Activated T-helper 1 cell treated with anti-CD3 and anti-CD28 coated beads, Interleukin-12 subunit alpha, Interleukin-12 subunit beta, Interleukin-2, Interleukin-4 antibody, amounts not matched to agents 30 ng/mL and 10 ng/mL and 1 ng/mL, durations not matched to agents 14 hours and 24 hours and 36 hours (primary cell): ENCODE data around the gene CNTN6. TPM values are rescaled to one million over a fixed set of nuclear protein-coding genes. Genes with fewer than 3 reads are reported as not detected.
"Not testable (repeated sequence)": the region's sequence is repeated elsewhere in the genome, so short reads cannot be mapped to it uniquely, and the experiment has no call there.

Experiments used
- DNase-seq: peaks from one replicate; pipeline ENCODE4 v3.0.0; 2021; ENCODE audit warnings: low spot score
- H3K27ac Mint-ChIP-seq: one replicate; pipeline ENCODE4 v1.8.0; 2021; ENCODE audit warnings: mild to moderate bottlenecking, mixed read lengths
- H3K27me3 Mint-ChIP-seq: one replicate; pipeline ENCODE4 v1.8.0; 2022; ENCODE audit warnings: mild to moderate bottlenecking, moderate library complexity, mixed read lengths; ENCODE audit not compliant: insufficient read depth
- H3K36me3 Mint-ChIP-seq: one replicate; pipeline ENCODE4 v1.8.0; 2021; ENCODE audit warnings: low read depth, mixed read lengths
- H3K4me1 Mint-ChIP-seq: one replicate; pipeline ENCODE4 v1.8.0; 2021; ENCODE audit warnings: low read depth, mixed read lengths
- H3K4me3 Mint-ChIP-seq: one replicate; pipeline ENCODE4 v1.8.0; 2021; ENCODE audit warnings: mild to moderate bottlenecking, moderate library complexity, mixed read lengths
- H3K9me3 Mint-ChIP-seq: one replicate; pipeline ENCODE4 v1.8.0; 2021; ENCODE audit warnings: mixed read lengths
- intact Hi-C: fragments of 100-400 bp; cut with micrococcal nuclease; formaldehyde crosslinking; loops from one replicate; pipeline ENCODE4 v1.15.1; 2024
- total RNA-seq: library from RNA; stranded (reverse); gene quantifications from 2 replicates; pipeline ENCODE4 v1.2.3, GENCODE V29; 2022

The CNTN6 gene
- total RNA-seq, 1 donor from 2014 or later, result not detected

DNA sequence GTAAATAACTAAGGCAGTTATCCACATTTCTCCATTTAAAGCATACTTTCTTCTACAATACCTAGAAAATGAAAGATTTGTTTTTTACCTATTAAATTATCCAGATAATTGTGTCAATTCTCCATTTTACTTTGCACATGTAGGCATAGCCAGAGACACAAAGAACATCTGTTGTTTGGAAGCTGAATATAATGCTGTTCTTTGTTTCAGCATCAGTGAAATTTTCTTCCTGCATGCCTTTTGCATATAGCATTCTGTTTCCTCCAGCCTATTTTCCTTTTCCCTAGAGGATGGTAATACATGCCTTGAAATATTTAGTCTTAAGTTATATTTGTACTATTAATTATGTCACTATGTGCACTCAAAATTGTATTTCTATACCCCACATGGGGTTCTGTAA is 233.7 kb downstream of the CNTN6 start:
- Mint-ChIP-seq H3K4me1 (no peaks in the 10 kb centered on the region), H3K36me3 (no peaks in the 10 kb centered on the region), H3K4me3 (no peak overlapping the region), H3K9me3 (peaks cover 6% of the 10 kb centered on the region), H3K27me3 (no peaks in the 10 kb centered on the region), H3K27ac (no peak overlapping the region)
- no peak for DNase-seq
- intact Hi-C loops, result no loop called here

DNA sequence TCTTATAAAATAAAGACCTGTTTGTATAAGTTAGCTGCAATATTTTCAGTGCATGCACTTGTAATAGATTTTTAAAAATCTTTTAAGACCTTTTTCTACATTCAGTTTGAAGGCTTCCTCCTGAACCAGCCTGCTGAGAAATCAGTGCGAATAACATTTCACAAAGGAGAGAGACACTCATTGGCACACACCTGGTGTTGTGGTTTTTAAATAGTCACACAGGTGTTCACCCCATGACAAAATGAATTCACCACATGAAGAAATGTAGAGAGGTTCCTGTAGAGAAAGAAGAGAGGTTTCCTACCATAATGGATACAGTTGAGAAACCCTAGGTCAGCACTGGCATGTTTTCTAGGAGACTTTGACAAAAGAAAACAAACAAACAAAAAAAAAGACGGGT is 237.3 kb downstream of the CNTN6 start:
- no peaks in the 10 kb centered on the region for H3K36me3 Mint-ChIP-seq
- H3K9me3 Mint-ChIP-seq, result peaks cover 8% of the 10 kb centered on the region
- no peak overlapping the region for H3K27ac Mint-ChIP-seq
- no peak for DNase-seq
- intact Hi-C loops, result no loop called here
- no peaks in the 10 kb centered on the region for H3K27me3 Mint-ChIP-seq
- H3K4me1 Mint-ChIP-seq, result no peaks in the 10 kb centered on the region
- H3K4me3 Mint-ChIP-seq, result no peak overlapping the region

DNA sequence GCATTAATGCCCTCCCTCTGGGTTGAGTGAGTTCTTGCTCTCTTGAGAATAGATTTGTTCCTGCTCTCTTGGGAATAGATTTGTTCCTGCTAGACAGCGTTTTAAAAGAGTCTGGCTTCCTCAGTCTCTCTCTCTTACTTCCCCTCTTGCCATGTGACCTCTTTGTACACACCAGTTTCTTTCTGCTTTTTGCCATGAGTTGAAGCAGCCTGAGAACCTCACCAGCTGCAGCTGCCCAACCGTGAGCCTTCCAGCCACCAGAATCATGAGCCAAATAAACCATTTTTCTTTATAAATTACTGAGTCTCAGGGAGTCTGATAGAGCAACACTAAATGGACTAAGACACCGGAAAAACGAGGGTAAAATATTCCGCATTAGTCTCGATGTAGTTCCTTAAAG is 253.6 kb downstream of the CNTN6 start:
- no peaks in the 10 kb centered on the region for H3K36me3 Mint-ChIP-seq
- no peak overlapping the region for H3K27ac Mint-ChIP-seq
- no peak for DNase-seq
- H3K27me3 Mint-ChIP-seq, result no peaks in the 10 kb centered on the region
- intact Hi-C loops, result no loop called here
- no peaks in the 10 kb centered on the region for H3K4me1 Mint-ChIP-seq
- H3K9me3 Mint-ChIP-seq, result peaks cover 6% of the 10 kb centered on the region
- no peak overlapping the region for H3K4me3 Mint-ChIP-seq

GRCh38 chr3:1348547-1348946 is 255.7 kb downstream of the CNTN6 start:
- DNase-seq, result no peak
- H3K36me3 Mint-ChIP-seq, result no peaks in the 10 kb centered on the region
- no peaks in the 10 kb centered on the region for H3K27me3 Mint-ChIP-seq
- no peaks in the 10 kb centered on the region for H3K9me3 Mint-ChIP-seq
- no peak overlapping the region for H3K4me3 Mint-ChIP-seq
- intact Hi-C loops, result no loop called here
- no peaks in the 10 kb centered on the region for H3K4me1 Mint-ChIP-seq
- no peak overlapping the region for H3K27ac Mint-ChIP-seq

GRCh38 chr3:1350885-1351284 is 258.1 kb downstream of the CNTN6 start:
- Mint-ChIP-seq H3K36me3 (no peaks in the 10 kb centered on the region), H3K4me3 (no peak overlapping the region), H3K27me3 (no peaks in the 10 kb centered on the region), H3K9me3 (no peaks in the 10 kb centered on the region), H3K4me1 (no peaks in the 10 kb centered on the region), H3K27ac (no peak overlapping the region)
- no peak for DNase-seq
- intact Hi-C loops, result no loop called here

DNA sequence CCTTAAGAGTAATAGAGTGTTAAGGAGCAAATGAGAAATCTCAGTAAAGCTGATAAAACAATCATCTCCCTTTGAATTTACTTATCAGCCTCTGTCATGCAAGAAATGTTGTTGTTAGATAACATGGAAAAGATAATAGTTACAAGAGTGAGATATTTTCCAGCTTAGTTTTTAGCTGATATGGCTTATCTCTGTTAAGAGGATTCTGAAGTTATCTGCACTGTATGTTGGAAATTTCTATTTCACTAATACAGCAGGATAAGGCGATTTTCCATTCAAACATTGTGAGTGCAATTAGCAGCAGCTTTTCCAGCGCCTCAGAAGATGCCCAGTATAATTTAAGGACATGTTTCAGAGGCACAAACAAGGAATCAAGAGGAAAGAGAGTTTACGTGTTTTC is 262.9 kb downstream of the CNTN6 start:
- Mint-ChIP-seq H3K4me3 (no peak overlapping the region), H3K4me1 (no peaks in the 10 kb centered on the region), H3K9me3 (no peaks in the 10 kb centered on the region), H3K27me3 (no peaks in the 10 kb centered on the region), H3K36me3 (no peaks in the 10 kb centered on the region), H3K27ac (no peak overlapping the region)
- intact Hi-C loops, result no loop called here
- DNase-seq, result no peak

- no peaks in the 10 kb centered on the region for H3K36me3 Mint-ChIP-seq
- no peaks in the 10 kb centered on the region for H3K27me3 Mint-ChIP-seq
- no peaks in the 10 kb centered on the region for H3K9me3 Mint-ChIP-seq
- intact Hi-C loops, result no loop called here
- H3K4me1 Mint-ChIP-seq, result no peaks in the 10 kb centered on the region
- DNase-seq, result no peak
- H3K27ac Mint-ChIP-seq, result no peak overlapping the region
- no peak overlapping the region for H3K4me3 Mint-ChIP-seq
Observed at GRCh38 chr3:1356101-1356500, 263.3 kb downstream of the CNTN6 start.

DNA sequence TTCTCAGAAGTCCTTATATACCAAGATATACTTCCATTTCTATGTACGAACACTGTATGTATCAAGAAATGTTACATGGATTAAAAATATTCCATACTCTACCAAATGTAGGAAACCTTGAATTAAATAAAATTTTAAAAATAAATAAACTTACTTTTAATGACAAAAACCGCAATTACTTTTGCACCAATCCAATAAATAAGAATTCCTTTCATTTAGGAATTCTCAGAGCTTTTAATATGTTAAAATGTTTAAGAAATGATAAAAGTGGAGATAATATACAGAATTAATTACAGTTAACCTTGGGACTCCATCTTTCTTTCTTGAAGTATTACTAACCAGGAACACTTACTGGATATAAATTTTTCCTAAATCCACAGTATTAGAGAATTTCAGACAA is 272.7 kb downstream of the CNTN6 start:
- intact Hi-C loops, result no loop called here
- H3K4me3 Mint-ChIP-seq, result no peak overlapping the region
- H3K27me3 Mint-ChIP-seq, result no peaks in the 10 kb centered on the region
- H3K9me3 Mint-ChIP-seq, result no peaks in the 10 kb centered on the region
- H3K4me1 Mint-ChIP-seq, result no peaks in the 10 kb centered on the region
- no peak overlapping the region for H3K27ac Mint-ChIP-seq
- DNase-seq, result no peak
- H3K36me3 Mint-ChIP-seq, result no peaks in the 10 kb centered on the region

- no peaks in the 10 kb centered on the region for H3K27me3 Mint-ChIP-seq
- peaks cover 5% of the 10 kb centered on the region for H3K9me3 Mint-ChIP-seq
- no peaks in the 10 kb centered on the region for H3K36me3 Mint-ChIP-seq
- H3K27ac Mint-ChIP-seq, result no peak overlapping the region
- intact Hi-C loops, result no loop called here
- no peaks in the 10 kb centered on the region for H3K4me1 Mint-ChIP-seq
- H3K4me3 Mint-ChIP-seq, result no peak overlapping the region
- DNase-seq, result no peak
Observed at GRCh38 chr3:1374471-1374870, 281.6 kb downstream of the CNTN6 start.

DNA sequence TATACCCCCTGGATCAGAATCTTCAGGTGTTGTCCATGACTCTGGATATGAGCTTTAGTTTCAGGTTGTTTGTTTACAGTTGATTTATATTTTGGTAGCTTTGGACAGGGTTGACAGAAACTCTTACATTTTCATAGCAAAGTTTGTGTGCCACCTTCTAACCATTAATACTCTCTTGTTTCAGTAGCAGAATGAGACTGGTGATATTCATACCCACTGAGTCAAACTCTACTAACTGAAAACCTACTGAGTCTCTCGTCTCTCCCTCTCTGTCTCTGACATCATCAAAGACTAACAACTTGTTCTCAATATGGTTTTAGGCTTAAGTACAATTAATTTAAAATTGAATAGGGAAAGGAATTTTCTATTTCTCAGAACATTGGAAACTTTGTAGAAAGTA is 282.3 kb downstream of the CNTN6 start:
- Mint-ChIP-seq H3K27me3 (no peaks in the 10 kb centered on the region), H3K9me3 (peaks cover 5% of the 10 kb centered on the region), H3K4me3 (no peak overlapping the region), H3K36me3 (no peaks in the 10 kb centered on the region), H3K27ac (no peak overlapping the region), H3K4me1 (no peaks in the 10 kb centered on the region)
- intact Hi-C loops, result no loop called here
- no peak for DNase-seq

- intact Hi-C loops, result no loop called here
- Mint-ChIP-seq H3K4me1 (no peaks in the 10 kb centered on the region), H3K36me3 (no peaks in the 10 kb centered on the region), H3K4me3 (no peak overlapping the region), H3K27ac (no peak overlapping the region), H3K9me3 (peaks cover 5% of the 10 kb centered on the region), H3K27me3 (no peaks in the 10 kb centered on the region)
- no peak for DNase-seq
Observed at GRCh38 chr3:1380926-1381646, 288.3 kb downstream of the CNTN6 start.

DNA sequence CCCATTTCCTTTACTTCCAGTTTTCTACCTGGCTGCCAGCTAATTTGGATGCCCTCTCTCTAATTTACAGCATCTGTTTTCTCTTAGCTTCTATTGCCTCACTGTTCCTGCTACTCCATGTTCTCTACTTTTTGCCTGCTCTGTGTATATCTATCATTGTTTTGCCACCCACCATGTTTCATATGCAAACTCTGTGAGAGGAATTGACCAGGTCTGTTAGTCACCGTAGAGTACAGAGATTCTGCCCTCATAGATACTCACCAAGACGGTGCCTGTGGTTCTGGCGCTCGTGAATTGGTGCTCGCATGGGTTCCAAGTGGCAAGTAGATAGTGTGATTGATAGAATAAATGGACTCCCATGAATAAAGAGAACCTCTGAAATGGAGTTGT is 288.8 kb downstream of the CNTN6 start:
- no peak for DNase-seq
- Mint-ChIP-seq H3K9me3 (peaks cover 6% of the 10 kb centered on the region), H3K4me3 (no peak overlapping the region), H3K27me3 (no peaks in the 10 kb centered on the region), H3K4me1 (no peaks in the 10 kb centered on the region), H3K27ac (no peak overlapping the region), H3K36me3 (no peaks in the 10 kb centered on the region)
- intact Hi-C loops, result no loop called here

GRCh38 chr3:1387396-1387905 is 294.6 kb downstream of the CNTN6 start:
- DNase-seq, H3K4me1 Mint-ChIP-seq, H3K9me3 Mint-ChIP-seq, H3K36me3 Mint-ChIP-seq, H3K27me3 Mint-ChIP-seq, H3K27ac Mint-ChIP-seq, intact Hi-C loops, H3K4me3 Mint-ChIP-seq: not testable (repeated sequence)

GRCh38 chr3:1394188-1394587 is 301.4 kb downstream of the CNTN6 start:
- no peaks in the 10 kb centered on the region for H3K36me3 Mint-ChIP-seq
- no peak overlapping the region for H3K4me3 Mint-ChIP-seq
- H3K9me3 Mint-ChIP-seq, result peaks cover 10% of the 10 kb centered on the region
- no peaks in the 10 kb centered on the region for H3K4me1 Mint-ChIP-seq
- DNase-seq, result no peak
- H3K27ac Mint-ChIP-seq, result no peak overlapping the region
- intact Hi-C loops, result no loop called here
- H3K27me3 Mint-ChIP-seq, result no peaks in the 10 kb centered on the region
